Urinary bladder (tissue), 4 donors: ENCODE data around the gene MAPK8. TPM values are rescaled to one million over a fixed set of nuclear protein-coding genes. Genes with fewer than 3 reads are reported as not detected.

Source experiments
- DNase-seq: peaks from one replicate; pipeline ENCODE4 v3.0.0-alpha.2; 2015; ENCODE audit errors: extremely low spot score
- H3K27ac ChIP-seq: one replicate; pipeline ENCODE4 v1.5.1; 2013; ENCODE audit warnings: low read depth, mild to moderate bottlenecking, moderate library complexity
- H3K36me3 ChIP-seq: one replicate; pipeline ENCODE4 v1.6.1; 2013; ENCODE audit warnings: mild to moderate bottlenecking, moderate library complexity; ENCODE audit not compliant: insufficient read depth
- H3K4me1 ChIP-seq: one replicate; pipeline ENCODE4 v1.6.1; 2013; ENCODE audit warnings: mild to moderate bottlenecking, moderate library complexity; ENCODE audit not compliant: insufficient read depth
- H3K4me3 ChIP-seq: one replicate; pipeline ENCODE4 v1.5.1; 2013; ENCODE audit warnings: low read depth, low read length
- WGBS: extraction: QIAGEN DNeasy Blood & Tissue Kit; methylation state at CpG from one replicate; pipeline ENCODE4 v1.1.7; 2013; 5-methylcytosine and 5-hydroxymethylcytosine counted together
- polyA plus RNA-seq: library from polyadenylated mRNA; stranded (reverse); fragments of 200-250 nt; gene quantifications from one replicate; pipeline ENCODE4 v1.2.3, GENCODE V29; 2013
- total RNA-seq: library from RNA; depleted of rRNA; stranded (reverse); fragments of >200 nt; gene quantifications from one replicate; pipeline ENCODE4 v1.2.3, GENCODE V29; 2014
- donor health status: healthy with polysubstance abuse.
- donor health status: healthy.

Gene MAPK8
- total and polyA plus RNA-seq, 2 donors: 23.1 to 151 TPM

DNA sequence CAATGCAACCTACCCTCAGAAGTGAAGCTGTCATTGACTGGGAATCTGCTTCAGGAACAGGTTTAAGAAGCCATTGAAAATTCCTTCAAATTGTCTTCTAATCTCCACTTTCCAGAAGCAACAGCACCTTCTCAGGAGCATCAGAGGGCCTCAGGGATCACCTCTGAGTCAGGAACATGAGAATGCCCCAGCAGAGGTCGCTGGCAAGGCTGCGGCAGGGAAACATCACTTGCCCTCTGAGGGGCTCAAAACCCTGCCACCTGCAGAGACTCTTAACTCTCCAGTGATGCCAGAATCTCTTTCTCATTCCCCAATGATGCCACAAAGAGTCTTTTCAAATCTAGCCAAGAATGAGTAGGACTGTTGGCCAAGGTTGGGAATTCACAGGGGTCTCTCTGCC is 5.9 kb upstream of the MAPK8 start:
- H3K4me1 ChIP-seq: no peaks in the 10 kb centered on the region
- WGBS: 69% methylated on average over 2 of the region's 2 CpGs

DNA sequence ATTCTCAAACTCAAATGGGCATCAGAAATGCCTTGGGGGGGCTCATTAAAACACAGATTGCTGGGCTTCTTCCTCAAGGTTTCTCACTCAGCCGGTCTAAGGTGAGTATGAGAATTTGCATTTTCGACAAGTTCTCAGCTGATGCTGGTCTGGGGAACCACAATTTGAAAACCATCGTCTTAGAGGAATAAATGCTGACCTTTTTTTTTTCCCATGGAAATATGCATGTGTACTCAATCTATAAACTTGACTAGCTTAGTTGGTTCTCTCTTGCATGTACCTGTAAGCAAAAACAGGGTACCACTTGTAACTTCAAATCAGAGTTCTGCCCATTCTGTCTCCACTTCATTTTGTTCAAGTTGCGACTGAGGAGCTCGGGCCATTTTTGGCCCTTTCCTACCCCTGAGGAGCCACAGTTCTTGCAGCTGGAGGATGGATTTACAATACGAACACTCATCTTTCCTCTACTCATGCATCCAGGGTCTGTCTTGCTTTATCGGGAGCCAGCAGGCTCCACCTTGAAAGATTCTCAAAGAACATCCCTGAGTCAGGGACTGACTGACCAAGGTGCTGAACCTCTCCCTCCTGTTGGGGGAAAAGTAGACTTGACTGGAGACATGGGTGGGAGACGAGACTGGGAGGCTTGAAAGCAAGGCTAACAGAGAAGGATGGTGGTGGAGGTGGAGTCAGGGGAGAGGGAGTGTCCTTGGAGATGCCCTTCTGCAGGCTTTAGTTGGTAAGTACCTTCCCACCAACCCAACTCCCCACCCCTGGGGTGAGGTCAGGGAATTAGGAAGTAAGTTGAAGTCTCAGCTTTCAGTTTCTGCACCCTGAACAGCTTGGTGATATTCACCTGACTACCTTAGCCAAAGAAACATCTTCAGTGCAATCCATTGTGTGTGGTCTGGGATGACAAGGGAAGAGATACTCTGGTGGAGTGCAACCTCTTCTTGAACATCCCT is 3.7 kb upstream of the MAPK8 start:
- 86% methylated on average over 8 of the region's 8 CpGs for WGBS
- H3K27ac ChIP-seq: no peak overlapping the region
- DNase-seq: no peak
- no peaks in the 10 kb centered on the region for H3K4me1 ChIP-seq
- no peak overlapping the region for H3K4me3 ChIP-seq
- H3K36me3 ChIP-seq: no peaks in the 10 kb centered on the region

More for the DNA sequence above, 5.9 kb upstream of the MAPK8 start:
- no peak for DNase-seq
- Histone ChIP-seq H3K27ac (no peak overlapping the region), H3K4me3 (no peak overlapping the region), H3K36me3 (no peaks in the 10 kb centered on the region)

DNA sequence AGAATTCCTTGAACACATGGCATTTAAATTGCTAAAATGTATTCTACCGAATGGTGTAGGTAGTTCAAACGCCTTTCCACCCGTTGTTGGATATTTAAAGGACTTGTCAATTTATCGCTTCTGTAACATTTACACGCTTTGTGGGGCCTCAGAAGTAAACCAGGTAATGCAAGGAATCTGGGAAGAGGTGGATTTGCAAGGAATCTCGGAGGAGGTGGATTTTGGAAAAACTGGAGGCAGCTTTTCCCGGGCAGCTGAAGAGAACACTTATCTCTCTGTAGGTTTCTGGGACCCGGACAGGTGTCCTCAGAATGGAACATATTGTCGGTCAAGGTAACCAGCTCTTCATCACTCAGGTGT is 592 bp upstream of the MAPK8 start:
- Histone ChIP-seq H3K36me3 (no peaks in the 10 kb centered on the region), H3K4me3 (peak overlapping the region; percentile 94), H3K4me1 (no peaks in the 10 kb centered on the region), H3K27ac (no peak overlapping the region)
- no peak for DNase-seq
- 57% methylated on average over 9 of the region's 9 CpGs for WGBS

DNA sequence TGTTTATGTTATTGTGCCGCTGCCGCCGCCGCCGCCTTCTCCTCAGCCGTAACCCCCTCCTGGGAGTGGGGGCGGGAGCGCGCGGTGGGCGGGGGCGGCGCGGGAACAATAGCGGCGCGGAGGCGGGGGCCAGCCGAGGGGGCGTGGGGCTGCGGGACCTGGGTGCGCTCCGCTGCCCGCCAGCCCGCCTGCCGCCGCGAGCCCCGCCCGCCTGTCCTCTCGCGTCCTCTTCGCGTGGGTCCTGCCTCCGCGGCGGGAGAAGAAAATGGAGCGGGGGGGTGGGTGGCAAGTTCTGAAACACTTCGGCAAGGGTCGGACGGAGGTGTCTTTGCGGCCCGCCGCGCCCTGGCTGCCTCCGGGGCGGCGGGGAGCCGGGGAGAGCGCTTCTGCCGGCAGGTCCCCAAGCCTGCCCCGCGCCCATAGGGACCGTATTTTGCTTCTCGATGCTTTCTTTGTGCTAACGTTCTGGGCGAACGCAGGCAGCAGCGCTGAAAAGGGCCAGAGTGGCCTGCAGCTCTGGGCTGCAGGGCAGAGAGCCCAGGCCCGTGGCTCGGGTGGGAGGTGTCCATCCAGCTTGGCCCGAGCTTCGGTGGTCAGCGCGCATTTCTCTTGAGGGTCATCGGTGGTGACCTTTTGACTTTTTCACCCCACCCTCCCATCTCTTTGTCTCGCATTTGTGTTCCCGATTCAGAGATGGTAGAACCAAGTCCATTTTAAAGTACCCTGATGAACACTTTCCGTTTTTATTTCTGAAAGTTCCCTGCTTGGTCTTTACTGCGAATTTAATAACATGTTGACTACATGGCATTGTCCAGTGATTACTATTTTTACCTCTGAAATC is 613 bp downstream of the MAPK8 start:
- H3K27ac ChIP-seq: peak overlapping the region; percentile 95
- no peak for DNase-seq
- peak overlapping the region; percentile 94 for H3K4me3 ChIP-seq
- WGBS: under 1% methylated on average over 66 of the region's 70 CpGs
- H3K36me3 ChIP-seq: no peaks in the 10 kb centered on the region
- peaks cover 2% of the 10 kb centered on the region for H3K4me1 ChIP-seq

DNA sequence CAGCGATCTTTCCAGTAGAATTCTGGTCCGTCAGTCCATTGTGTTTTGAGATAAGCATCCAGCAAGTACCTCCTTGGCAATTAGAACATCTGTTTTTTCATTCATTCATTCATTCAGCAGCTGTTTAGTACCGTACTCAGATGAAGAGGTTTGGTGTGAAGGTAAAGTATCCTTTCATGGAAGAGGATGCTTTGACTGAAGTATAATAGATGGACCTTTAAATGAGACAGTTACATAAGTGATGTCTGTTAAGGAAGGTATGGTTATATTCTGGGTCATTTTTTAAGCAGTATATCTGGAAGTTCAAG is 1.2 kb downstream of the MAPK8 start:
- peak overlapping the region; percentile 94 for H3K4me3 ChIP-seq
- no peak for DNase-seq
- 12% methylated on average over 3 of the region's 3 CpGs for WGBS
- H3K4me1 ChIP-seq: peaks cover 2% of the 10 kb centered on the region
- no peak overlapping the region for H3K27ac ChIP-seq
- no peaks in the 10 kb centered on the region for H3K36me3 ChIP-seq

DNA sequence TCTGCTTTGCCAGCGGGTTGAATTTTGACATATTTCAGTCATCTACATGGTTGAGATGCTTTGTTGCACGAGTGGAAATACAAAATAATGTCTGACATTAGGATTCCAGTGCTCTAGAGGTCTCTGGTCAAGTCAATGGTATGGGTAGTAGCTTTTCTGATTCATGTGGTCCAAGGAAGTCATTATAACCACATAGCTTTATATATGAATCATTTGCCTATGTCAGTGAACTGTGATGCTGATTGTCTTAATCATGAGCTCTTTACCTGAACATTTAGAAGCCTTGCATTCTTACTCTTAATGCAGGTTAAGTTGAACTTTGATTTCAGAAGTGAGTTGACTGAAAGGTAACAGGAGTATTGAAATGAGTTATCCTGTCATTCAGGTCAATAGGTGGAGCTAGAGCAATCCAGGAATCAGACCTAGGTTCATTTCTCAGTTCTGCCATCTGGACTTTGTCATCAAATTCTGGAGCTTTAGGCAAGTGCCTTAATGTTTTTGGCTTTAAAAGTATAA is 3.3 kb downstream of the MAPK8 start:
- WGBS: 64% methylated on average over 2 of the region's 2 CpGs
- no peaks in the 10 kb centered on the region for H3K36me3 ChIP-seq
- no peak overlapping the region for H3K27ac ChIP-seq
- peaks cover 2% of the 10 kb centered on the region for H3K4me1 ChIP-seq
- H3K4me3 ChIP-seq: no peak overlapping the region
- no peak for DNase-seq

DNA sequence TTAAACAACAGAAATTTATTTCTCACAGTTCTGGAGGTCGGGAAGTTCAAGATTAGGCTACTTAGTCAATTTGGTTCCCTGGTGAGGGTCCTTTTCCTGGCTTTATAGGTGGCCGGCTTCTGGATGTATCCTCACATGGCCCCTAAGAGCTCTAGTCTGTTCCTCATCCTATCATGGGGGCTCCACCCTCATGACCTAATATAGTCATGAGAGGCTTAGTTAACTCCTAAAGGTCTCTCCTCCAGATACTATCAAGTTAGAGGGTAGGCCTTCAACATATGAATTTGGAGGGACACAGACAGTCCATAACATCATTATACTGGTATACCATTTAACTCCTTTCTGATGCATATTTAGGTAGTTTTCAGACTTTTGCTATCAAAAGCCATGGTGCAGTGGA is 7.6 kb downstream of the MAPK8 start:
- H3K36me3 ChIP-seq: no peaks in the 10 kb centered on the region
- peaks cover 2% of the 10 kb centered on the region for H3K4me1 ChIP-seq
- DNase-seq: no peak
- no peak overlapping the region for H3K4me3 ChIP-seq
- 91% methylated on average over 2 of the region's 2 CpGs for WGBS
- H3K27ac ChIP-seq: no peak overlapping the region

DNA sequence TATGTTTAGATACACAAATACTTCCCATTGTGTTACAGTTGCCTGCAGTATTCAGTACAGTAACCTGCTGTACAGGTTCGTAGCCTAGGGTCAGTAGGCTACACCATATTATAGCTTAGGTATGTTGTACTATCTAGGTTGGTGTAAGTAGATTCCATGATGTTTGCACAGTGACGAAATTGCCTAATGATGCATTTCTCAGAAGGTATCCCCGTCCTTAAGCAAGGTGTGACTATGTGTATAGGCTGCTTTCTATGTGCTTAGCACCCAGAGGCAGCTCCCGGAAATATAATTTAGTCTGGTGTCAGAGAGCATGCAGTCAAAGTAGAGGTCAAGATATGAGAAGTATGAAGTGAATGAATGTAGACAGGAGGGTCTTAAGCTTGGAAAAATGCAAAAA is 9.8 kb downstream of the MAPK8 start:
- Histone ChIP-seq H3K36me3 (no peaks in the 10 kb centered on the region), H3K4me1 (peaks cover 2% of the 10 kb centered on the region), H3K27ac (no peak overlapping the region), H3K4me3 (no peak overlapping the region)
- DNase-seq: no peak
- WGBS: 91% methylated on average over 4 of the region's 4 CpGs

DNA sequence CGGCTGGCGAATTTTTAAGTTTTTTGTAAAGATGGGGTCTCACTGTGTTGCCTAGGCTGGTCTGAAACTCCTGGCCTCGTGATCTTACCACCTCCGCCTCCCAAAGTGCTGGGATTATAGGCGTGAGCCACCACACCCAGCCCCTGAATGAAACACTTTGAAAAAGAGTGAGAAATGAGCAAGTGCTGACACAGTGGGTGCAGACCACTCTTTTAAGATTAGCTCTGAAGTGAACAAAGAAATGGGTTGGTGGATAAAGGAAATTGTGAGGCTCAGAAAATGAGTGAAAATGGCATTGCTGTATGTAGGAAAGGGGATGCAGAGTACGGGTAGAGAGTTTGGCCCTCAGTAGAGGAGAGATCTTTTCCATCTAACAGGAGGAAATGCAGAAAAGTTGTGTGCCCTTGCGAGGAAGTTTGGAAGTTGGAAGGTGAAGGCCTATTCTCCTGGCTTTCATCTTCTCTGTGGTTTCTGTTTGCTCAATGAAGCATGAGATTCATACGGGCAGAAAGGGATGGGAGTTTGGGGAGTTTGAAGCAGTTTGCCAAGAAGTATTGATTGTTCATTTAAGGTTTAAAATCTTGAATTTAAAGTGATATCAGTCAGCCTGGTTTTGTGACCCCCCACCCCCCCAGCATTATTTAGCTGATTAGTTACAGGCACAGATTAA is 11.0 kb downstream of the MAPK8 start:
- Histone ChIP-seq H3K4me1 (no peaks in the 10 kb centered on the region), H3K27ac (no peak overlapping the region), H3K36me3 (no peaks in the 10 kb centered on the region), H3K4me3 (no peak overlapping the region)
- WGBS: 83% methylated on average over 8 of the region's 8 CpGs
- no peak for DNase-seq

DNA sequence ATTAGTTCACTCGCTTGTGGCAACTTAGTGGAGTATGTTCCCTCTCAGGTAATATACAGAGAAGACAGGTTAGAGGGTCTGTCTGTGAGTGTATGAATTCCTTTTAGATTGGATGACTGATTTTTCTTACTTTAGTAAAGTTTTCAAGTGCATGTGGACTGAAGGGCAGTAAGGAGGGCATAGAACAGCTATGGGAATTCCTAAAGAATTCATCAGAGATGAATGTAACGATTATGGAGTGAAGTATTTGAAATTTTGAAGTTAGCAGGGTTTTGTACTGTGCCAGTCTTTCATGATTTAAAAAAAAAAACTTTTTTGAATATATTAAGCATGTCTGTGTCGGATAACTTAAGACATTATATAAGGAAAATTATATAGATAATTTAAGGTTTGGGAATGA is 15.5 kb downstream of the MAPK8 start:
- Histone ChIP-seq H3K4me1 (no peaks in the 10 kb centered on the region), H3K4me3 (no peak overlapping the region), H3K27ac (no peak overlapping the region), H3K36me3 (no peaks in the 10 kb centered on the region)
- DNase-seq: no peak
- whole genome bisulfite sequencing: 90% methylated on average over 3 of the region's 3 CpGs

DNA sequence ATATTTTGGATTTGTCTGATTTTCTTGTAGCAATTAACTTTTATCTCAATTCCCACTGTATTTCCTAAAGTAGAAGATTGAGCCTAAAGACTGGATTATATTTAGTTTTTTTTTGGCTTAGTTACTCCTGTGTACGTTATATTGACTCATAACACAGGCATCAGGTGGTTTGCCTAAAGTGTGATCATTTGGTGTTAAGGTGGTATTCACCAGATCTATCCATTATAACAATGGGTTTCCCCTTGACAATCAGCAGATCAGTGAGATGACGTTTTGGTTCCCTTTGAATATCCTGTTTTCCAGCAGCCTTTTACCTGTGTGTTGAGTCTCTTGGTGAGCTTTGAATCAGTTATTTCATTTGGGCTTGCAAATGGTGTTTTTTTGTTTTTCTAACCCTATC is 18.1 kb downstream of the MAPK8 start:
- no peak for DNase-seq
- no peaks in the 10 kb centered on the region for H3K36me3 ChIP-seq
- no peak overlapping the region for H3K27ac ChIP-seq
- no peak overlapping the region for H3K4me3 ChIP-seq
- WGBS: 85% methylated on average over 2 of the region's 2 CpGs
- H3K4me1 ChIP-seq: no peaks in the 10 kb centered on the region

DNA sequence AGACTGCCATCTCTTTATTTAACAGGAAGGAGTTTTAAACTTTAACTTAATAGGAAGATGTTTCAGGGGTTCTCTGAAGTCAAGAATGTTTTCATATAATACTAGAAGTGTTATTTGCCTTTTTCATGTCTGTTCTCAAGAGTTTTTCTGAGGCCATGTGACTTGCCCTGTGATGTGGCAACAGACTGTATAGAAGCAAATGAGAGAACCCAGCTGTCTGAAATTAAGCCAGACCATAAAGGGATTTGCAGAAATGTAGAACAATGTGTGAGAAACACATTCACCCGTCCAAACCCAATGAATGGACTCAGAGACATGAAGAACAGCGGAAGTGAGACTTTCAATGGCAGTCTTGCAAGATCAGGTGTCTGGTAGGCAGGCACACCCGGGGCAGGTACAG is 23.8 kb downstream of the MAPK8 start:
- H3K4me1 ChIP-seq: no peaks in the 10 kb centered on the region
- H3K36me3 ChIP-seq: no peaks in the 10 kb centered on the region
- H3K4me3 ChIP-seq: no peak overlapping the region
- WGBS: 90% methylated on average over 3 of the region's 3 CpGs
- H3K27ac ChIP-seq: no peak overlapping the region
- no peak for DNase-seq

DNA sequence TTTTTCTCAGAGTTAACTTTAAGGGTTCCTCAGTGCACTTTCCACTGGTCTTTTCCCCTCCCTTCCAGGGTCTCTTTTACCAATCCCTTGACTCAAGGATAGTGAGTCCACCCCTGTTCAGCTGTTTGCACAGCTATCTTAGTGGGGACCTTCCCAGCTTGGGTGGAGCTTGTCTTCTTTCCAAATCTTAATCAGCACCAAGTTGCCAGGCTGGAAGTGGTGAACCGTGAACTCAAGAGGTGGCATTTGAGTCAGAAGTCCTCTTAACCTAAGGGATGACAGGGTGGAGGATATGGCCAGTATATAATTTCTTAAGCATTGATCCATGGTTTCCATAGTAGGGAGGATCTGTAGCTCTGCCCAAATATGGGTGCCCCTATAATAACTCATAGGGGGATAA is 25.0 kb downstream of the MAPK8 start:
- DNase-seq: no peak

More for the DNA sequence above, 25.0 kb downstream of the MAPK8 start:
- Histone ChIP-seq H3K27ac (no peak overlapping the region), H3K4me1 (no peaks in the 10 kb centered on the region), H3K36me3 (no peaks in the 10 kb centered on the region), H3K4me3 (no peak overlapping the region)
- WGBS: 97% methylated on average over 1 of the region's 1 CpG
